ENCODE measurements around the gene STAMBPL1. TPM values are rescaled to one million over a fixed set of nuclear protein-coding genes. Genes with fewer than 3 reads are reported as not detected.
A peak's percentile ranks its signal among the peaks of the same experiment; 100 is the strongest.

The STAMBPL1 gene
- total RNA-seq, 1 donor from 2014 or later: 15.7 TPM

GRCh38 chr10:88943778-88944177 is 63.7 kb downstream of the STAMBPL1 start:
- Histone ChIP-seq H3K27me3 (no peaks in the 10 kb centered on the region), H3K27ac (no peak overlapping the region), H3K36me3 (peaks cover 6 to 36% of the 10 kb centered on the region in 2 donors), H3K4me1 (no peaks in the 10 kb centered on the region), H3K4me3 (no peak overlapping the region), H3K9me3 (no peaks in the 10 kb centered on the region)
- DNase-seq (ENCODE audit: extremely low spot score in 2 of 2): no peak
- TF ChIP-seq POLR2AphosphoS5 (IDR thresholded peaks at IDR 0.05; ENCODE audit: insufficient read depth in 1 of 2, low read depth in 1 of 2) (no peak), POLR2A (IDR thresholded peaks at IDR 0.05) (no peak), CTCF (IDR thresholded peaks at IDR 0.05) (no peak)
- intact Hi-C loops (cut with DNase I): no loop called here

GRCh38 chr10:88944813-88945212 is 64.8 kb downstream of the STAMBPL1 start:
- no peak for DNase-seq (ENCODE audit: extremely low spot score in 2 of 2)
- H3K4me3 ChIP-seq: no peak overlapping the region
- peaks cover 6 to 29% of the 10 kb centered on the region in 2 donors for H3K36me3 ChIP-seq
- no peaks in the 10 kb centered on the region for H3K9me3 ChIP-seq
- H3K27ac ChIP-seq: no peak overlapping the region
- intact Hi-C loops (cut with DNase I): no loop called here
- H3K4me1 ChIP-seq: no peaks in the 10 kb centered on the region
- no peak for TF ChIP-seq CTCF (IDR thresholded peaks at IDR 0.05)
- no peak for TF ChIP-seq POLR2AphosphoS5 (IDR thresholded peaks at IDR 0.05; ENCODE audit: insufficient read depth in 1 of 2, low read depth in 1 of 2)
- no peak for TF ChIP-seq POLR2A (IDR thresholded peaks at IDR 0.05)
- H3K27me3 ChIP-seq: no peaks in the 10 kb centered on the region

GRCh38 chr10:88946200-88946599 is 66.2 kb downstream of the STAMBPL1 start:
- Histone ChIP-seq H3K4me3 (peak overlapping the region in 1 of 2 donors; percentile 7), H3K9me3 (no peaks in the 10 kb centered on the region), H3K27me3 (no peaks in the 10 kb centered on the region), H3K27ac (no peak overlapping the region), H3K36me3 (peaks cover 0 to 17% of the 10 kb centered on the region in 2 donors), H3K4me1 (peaks cover 11% of the 10 kb centered on the region)
- no peak for DNase-seq (ENCODE audit: extremely low spot score in 2 of 2)
- no peak for TF ChIP-seq CTCF (IDR thresholded peaks at IDR 0.05)
- TF ChIP-seq POLR2A (IDR thresholded peaks at IDR 0.05): no peak
- no peak for TF ChIP-seq POLR2AphosphoS5 (IDR thresholded peaks at IDR 0.05; ENCODE audit: insufficient read depth in 1 of 2, low read depth in 1 of 2)
- intact Hi-C loops (cut with DNase I): no loop called here

- Histone ChIP-seq H3K27me3 (no peaks in the 10 kb centered on the region), H3K9me3 (no peaks in the 10 kb centered on the region), H3K27ac (no peak overlapping the region), H3K4me1 (peaks cover 16% of the 10 kb centered on the region), H3K4me3 (peak overlapping the region; percentile 38 to 42), H3K36me3 (peaks cover under 1 to 14% of the 10 kb centered on the region in 2 donors)
- DNase-seq (ENCODE audit: extremely low spot score in 2 of 2): no peak
- TF ChIP-seq POLR2AphosphoS5 (IDR thresholded peaks at IDR 0.05; ENCODE audit: insufficient read depth in 1 of 2, low read depth in 1 of 2): no peak
- TF ChIP-seq CTCF (IDR thresholded peaks at IDR 0.05): no peak
- TF ChIP-seq POLR2A (IDR thresholded peaks at IDR 0.05): no peak
- intact Hi-C loops (cut with DNase I): no loop called here
Measured at GRCh38 chr10:88946965-88947590, 67.0 kb downstream of the STAMBPL1 start.

GRCh38 chr10:88949051-88949450 is 69.0 kb downstream of the STAMBPL1 start:
- no peaks in the 10 kb centered on the region for H3K27me3 ChIP-seq
- H3K9me3 ChIP-seq: no peaks in the 10 kb centered on the region
- peaks cover 32% of the 10 kb centered on the region for H3K4me1 ChIP-seq
- H3K4me3 ChIP-seq: peak overlapping the region; percentile 38 to 42
- TF ChIP-seq POLR2AphosphoS5 (IDR thresholded peaks at IDR 0.05; ENCODE audit: insufficient read depth in 1 of 2, low read depth in 1 of 2) (no peak), POLR2A (IDR thresholded peaks at IDR 0.05) (no peak)
- no peak for DNase-seq (ENCODE audit: extremely low spot score in 2 of 2)
- H3K36me3 ChIP-seq: peaks cover 4 to 14% of the 10 kb centered on the region in 2 donors
- intact Hi-C loops (cut with DNase I): no loop called here
- H3K27ac ChIP-seq: peak overlapping the region; percentile 51

Measured in vagina (tissue), 2 donors.